GM19324 (cell line): Measurements from ENCODE around the gene DNAJB14.
"Not testable (repeated sequence)": the region's sequence is repeated elsewhere in the genome, so short reads cannot be mapped to it uniquely, and the experiment has no call there.

Source experiments
- ATAC-seq: cut with Tn5 transposase; IDR thresholded peaks from one replicate; pipeline ENCODE4 v1.9.1; 2021; ENCODE audit warnings: mild to moderate bottlenecking, moderate library complexity; ENCODE audit not compliant: unreplicated experiment, low FRiP score

DNAJB14 gene

DNA sequence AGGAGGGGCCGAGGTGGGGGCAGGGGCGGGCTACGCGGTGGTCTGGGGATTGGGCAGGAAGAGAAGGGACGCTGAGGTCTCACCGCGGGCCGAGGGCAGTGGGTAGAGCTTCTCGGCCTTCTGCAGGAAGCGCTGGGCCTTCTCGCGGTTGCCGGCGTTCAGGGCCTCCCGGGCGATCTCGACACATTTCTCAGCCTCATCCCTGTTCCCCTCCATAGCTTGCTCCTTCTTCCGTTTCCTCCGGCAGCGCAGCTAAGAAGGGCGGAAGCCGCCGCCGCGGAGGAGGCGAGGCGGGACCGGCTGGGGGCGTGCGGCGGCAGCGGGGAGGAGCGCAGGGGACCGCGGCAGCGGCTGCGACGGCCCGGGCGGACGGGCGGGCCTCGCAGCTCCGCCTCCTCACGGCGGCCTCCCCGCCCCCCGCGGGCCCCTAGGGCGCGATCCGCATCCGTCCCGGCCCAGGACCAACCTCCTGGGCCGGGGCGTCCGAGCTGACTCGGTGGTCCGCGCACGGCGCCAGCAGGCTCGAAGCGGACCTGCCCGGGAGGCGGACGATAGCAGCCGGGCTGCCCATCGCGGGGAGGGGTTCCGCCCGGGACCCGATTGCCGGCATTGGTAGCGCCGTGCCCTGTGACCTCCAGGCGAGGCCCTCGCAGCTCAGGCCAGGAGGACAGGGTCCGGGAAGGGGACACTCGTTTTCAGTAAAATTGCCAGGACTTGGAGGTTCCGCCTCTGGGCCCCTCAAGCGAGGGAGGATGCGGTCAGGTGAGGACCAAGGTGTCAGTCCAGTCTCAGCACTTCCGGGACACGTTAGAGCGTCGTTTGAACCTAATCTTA is at the start of gene DNAJB14:
Gene DNAJB14, minus strand, starts transcription at position 263 of the 834 bp plus-strand sequence. Its CDS starts 47 bp downstream, at position 216.
- peak; percentile 52 for ATAC-seq

DNA sequence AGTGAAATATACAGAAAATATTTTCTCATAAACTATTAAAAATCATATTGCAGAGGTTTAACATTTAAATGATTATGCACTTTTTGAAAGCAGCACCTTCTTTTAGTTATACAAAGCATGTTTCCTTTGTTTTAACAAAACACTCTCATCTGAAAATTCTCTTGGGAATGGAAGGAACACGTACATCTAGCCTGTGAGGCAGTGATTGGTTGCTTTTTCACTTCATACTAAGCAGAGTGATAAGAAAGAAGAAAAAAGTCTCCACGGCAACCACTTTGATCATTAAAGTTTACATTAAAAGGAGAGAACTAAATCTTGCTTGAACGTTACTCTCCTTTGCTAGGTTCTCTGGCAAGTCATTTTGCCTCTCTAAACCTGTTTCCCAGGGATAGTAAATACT is 45.3 kb upstream of the DNAJB14 start:
- ATAC-seq: no peak

DNA sequence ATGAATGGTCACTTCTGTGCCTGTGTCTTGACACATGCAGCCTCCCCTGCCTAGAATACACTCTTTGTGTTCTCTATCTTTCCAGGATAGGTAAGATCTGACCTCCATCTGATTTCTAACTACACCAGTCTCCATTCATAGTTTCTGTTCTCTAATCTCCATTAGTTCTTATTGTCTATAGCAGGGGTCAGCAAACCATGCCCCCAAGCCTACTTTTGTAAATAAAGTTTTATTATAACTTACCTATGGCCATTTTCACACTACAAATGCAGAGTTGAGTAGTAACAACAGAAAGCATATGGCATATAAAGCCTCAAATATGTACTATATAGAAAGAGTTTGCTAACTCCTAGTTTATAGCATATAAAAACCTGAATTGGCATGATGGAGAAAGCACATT is 41.3 kb upstream of the DNAJB14 start:
- no peak for ATAC-seq

DNA sequence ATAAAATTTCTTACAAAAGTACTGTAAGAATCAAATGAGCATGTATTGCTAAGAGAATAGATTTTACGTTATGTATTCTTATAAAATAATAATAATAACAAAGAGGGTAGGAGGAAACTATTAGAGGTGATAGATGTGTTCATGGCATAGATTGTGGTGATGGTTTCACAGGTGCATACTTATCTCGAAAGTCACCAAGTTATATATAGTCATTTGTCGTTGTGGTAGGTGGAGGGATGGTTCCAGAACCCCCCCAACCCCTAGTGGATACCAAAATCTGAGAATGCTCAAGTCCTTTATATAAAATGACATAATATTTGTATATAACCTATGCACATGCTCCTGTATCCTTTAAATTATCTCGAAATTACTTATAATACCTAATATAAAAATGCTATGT is 40.4 kb upstream of the DNAJB14 start:
- no peak for ATAC-seq

DNA sequence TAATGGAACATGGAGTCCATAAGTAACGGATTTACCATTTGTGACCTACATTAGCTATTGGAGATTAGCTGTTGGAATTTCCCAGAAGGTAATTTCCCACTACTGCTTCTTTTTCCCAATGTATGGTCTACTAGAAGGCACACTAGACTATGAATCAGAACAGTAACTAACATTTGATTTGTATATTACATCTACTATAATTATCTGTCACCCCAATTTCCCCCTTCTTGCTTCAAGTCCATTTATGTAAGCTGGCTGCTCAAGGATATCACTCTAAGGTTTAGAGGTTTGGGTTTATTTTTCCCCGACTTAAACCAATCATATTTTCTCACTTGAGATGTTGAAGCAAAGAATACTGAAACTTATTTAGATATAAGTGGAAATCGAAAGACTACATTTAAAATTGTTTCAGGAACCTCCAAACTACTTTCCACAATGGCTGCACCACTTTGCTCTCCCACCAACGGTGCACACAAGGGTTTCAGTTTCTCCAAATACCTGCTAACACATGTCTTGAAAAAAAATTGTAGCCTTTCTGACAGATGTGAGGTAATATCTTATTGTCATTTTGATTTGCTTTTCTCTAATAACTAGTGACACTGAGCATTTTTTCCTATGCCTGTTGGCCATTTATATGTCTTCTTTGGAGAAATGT is 37.0 kb upstream of the DNAJB14 start:
- no peak for ATAC-seq

DNA sequence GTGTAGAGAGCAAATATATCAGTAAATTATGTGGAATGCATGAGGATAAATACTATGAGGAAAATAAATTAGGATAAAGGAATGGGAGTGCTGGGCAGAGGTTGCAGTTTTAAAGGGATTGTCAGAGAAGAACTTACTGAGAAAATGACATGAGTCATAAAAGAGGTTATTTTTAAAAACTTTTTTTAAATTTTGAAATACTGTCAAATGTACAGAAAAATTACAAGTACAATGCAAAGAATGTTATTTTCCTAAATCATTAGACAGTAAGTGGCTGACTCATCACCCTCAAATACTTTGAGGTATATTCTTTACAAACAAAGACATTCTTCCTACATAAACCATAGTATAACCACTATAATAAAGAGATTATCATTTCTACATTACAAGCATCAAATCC is 33.5 kb upstream of the DNAJB14 start:
- ATAC-seq: no peak

DNA sequence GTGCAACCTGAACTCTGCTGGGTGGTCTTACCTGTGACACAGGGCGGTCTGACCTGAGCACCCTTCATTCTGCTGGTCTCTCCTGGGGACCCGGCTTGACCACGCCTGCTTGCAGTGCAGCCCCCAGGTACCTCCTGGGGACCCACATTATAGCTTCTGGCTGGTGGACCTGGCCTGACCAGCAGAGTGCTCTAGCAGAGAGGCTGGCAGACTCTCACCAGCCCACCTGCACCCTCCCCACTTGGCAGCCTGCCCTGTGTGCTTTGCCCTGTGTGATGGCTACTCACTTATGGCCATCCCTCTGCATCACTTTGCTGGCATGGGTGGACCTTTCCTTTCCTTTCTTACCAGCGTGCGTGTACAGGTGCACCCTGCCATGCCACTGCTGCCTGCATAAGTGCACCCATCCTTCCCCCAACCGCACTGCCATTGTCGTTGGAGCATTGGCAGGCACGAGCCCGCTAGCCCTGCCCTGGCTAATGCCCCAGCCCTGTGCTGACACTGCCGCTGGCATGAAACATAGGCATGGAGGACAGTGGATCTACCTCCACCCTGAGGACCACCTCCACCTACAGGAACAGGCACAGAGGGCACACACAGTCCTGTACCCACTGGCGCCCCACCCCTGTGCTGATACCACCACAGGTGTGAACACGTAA is 25.2 kb upstream of the DNAJB14 start:
- no peak for ATAC-seq

DNA sequence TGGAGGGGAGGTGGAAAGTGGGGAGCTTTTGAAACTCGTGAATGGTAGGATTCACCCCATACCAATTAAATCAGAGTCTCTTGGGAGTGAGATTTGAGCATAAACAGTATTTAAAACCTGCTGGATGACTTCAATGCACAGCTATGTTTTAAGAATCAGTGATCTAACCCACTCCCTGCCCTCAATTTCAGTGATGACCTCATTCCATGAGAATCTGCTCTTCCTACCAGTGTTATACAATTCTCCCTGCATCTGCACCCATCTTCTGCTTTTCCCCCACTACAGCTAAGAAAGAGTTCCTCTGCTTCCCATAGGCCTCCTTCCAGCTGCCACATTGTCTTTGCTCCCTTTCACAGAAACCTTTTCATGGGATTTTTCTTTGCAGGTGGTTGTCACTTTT is 21.9 kb upstream of the DNAJB14 start:
- ATAC-seq: no peak

DNA sequence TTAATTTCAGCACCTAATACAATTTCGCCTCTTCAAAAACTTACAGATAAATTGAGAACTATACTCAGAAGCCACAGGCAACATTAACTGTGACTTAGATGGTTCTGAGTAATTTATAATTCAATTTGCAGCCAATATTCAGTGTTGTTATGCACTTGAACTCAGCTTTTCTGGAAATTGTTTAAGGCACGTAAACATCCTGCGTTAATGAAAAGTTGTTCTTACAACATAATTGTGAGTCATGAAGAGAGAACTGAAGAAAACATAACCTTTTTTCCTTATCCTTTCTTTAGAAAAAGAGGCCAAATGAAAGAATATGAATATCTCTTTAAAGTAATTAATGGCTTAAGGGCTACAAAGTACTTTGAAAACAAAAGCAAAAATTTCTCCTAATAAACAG is 20.3 kb upstream of the DNAJB14 start:
- ATAC-seq: no peak

DNA sequence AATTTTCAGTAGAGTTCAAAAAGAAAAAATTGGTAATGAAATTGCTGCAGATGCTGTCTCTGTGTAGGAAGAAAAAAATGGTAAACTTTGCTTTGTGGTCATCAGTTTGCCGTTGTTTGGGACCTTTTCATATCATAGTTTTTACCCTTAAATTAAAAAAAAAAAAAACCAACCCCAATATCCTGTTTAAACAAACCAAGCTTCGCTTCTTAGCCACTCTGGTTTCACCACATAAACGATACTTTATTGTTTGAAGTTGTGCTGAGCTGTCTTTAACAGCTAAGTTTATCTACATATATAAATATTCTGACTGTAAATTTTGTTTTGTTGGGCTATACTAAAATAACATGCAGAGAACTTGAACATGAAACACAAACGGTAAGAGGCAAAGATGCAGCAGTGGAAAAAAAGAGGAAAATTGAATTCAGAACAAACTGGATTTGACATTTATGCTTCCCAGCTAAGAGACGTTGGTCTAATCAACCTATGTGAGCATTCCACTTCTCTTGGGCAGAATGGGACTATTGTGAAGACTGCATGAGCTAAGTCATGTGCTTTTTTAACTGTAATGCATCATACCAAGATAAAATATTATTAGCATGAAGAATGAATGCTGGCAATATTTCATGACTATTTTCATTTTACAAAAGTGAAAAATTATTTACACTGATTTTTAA is 19.4 kb upstream of the DNAJB14 start:
- ATAC-seq: no peak

DNA sequence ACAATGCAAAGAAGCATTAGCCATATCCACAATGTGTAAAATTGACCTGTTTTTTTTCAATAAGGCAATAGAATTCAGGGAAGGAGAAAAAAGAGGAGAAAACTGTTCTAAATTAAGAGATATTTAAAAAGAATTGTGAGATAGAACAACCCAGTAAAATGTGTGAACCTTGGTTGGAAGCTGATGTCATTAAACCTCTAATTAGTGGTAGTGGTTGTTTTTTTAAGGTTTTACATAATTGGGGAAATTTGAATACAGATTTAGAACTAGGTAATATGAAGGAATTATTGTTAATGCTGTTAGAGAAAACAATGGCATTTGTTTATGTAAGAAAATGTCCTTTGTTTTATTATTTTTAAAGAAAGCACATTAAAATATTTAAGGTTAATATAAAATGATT is 18.8 kb upstream of the DNAJB14 start:
- ATAC-seq: no peak

DNA sequence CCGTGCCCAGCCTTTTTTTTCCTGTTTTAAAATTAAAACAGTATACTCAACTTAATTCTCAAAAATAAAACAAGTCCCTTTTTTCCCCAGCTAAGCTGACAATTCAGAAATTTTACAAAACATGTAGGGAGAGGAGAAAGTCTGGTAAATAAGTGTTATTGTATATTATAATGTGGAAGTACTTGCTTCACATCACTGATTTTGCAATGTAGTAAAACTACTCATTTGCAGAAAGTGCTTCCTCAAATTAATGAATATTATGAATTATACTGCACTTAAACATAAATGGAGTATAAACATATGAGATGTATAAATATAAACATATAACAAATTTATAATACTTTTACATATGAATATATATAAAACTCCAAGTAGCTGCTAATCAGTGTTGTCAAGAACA is 15.3 kb upstream of the DNAJB14 start:
- no peak for ATAC-seq

DNA sequence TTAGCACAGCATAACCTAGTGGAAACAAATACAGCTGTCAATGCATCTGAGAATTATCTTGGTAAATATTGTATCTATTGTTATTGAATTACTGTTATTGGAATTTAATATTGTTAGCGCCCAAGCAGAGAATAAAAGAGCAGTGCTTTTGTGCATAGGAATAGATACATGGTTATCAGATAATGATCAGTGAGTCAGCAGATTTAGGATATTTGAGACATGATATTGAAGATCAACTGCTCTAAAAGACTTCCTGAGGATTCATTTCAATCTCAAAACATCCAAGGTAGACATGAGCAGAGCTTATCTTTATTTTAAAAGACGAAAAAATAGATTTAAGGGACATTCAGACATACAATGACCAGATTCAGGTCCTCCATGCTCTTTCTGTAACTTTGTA is 14.2 kb upstream of the DNAJB14 start:
- no peak for ATAC-seq

DNA sequence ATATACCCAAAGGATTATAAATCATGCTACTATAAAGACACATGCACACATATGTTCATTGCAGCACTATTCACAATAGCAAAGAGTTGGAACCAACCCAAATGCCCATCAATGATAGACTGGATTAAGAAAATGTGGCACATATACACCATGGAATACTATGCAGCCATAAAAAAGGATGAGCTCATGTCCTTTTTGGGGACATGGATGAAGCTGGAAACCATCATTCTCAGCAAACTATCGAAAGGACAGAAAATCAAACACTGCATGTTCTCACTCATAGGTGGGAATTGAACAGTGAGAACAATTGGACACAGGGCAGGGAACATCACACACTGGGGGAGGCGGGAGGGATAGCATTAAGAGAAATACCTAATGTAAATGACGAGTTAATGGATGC is 11.8 kb upstream of the DNAJB14 start:
- not testable (repeated sequence) for ATAC-seq

DNA sequence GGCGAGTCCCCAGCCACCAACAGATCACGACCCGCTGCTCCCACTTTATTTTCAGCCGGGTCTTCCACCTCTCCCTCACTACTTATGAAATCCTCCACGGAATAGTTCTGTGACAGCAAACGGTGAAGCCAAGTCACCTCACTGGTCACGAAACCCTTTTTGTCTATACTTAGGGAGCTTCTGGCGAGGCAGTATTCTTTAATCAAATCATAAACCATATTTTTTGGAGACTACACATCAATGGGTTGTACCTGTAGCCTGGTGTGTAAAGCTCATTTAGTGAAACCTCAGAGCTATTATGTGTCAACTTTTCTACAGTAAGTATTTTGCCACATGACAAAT is 4.5 kb upstream of the DNAJB14 start:
- ATAC-seq: no peak

DNA sequence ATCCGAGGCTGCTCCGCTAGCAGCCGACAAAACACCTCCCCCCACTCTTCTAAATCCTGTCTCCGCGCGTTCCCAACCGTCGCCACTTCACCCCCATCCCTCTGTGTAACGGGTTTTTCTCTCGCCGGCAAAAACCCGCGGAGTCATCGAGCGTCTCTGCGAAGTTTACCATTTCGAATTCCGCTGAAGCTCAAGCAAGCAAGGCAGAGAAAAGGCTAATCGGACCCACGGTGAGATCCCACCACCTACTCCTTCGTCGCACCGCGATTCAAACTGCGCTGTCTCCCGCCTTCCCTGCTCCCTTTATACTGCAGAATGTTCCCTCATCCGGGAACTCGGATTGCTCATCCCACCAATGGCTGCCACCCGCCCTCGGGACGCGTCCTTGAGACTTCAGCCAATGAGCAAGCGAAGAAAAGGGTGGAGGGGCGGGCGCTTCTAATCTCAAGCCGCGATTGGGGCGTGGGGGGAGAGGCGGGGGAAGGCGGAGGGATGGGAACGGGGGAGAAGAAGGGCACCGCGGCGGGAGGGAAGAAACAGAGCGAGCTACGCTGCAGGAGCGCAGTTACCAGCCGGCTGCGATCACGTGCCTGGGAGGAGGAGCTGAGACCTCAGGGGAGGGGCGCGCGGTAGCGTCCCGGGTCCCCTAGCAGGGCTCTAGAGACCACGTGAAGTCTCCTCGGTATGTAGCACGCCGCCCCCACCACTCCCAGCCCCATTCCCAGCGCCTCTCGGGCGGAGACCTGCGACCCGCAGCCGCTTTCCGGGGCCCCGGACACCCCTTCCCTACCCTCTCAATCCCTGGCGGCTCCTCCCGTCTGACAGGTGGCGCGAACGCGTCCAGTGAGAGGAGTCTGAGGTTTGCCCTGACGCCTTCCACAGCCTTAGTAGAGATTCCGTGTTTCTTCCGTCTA is 3.8 kb upstream of the DNAJB14 start, which contains the start of gene H2AZ1:
Gene H2AZ1, minus strand, starts transcription at position 277 of the 914 bp plus-strand sequence. Its CDS starts 105 bp downstream, at position 172.
- ATAC-seq: peak; percentile 74

DNA sequence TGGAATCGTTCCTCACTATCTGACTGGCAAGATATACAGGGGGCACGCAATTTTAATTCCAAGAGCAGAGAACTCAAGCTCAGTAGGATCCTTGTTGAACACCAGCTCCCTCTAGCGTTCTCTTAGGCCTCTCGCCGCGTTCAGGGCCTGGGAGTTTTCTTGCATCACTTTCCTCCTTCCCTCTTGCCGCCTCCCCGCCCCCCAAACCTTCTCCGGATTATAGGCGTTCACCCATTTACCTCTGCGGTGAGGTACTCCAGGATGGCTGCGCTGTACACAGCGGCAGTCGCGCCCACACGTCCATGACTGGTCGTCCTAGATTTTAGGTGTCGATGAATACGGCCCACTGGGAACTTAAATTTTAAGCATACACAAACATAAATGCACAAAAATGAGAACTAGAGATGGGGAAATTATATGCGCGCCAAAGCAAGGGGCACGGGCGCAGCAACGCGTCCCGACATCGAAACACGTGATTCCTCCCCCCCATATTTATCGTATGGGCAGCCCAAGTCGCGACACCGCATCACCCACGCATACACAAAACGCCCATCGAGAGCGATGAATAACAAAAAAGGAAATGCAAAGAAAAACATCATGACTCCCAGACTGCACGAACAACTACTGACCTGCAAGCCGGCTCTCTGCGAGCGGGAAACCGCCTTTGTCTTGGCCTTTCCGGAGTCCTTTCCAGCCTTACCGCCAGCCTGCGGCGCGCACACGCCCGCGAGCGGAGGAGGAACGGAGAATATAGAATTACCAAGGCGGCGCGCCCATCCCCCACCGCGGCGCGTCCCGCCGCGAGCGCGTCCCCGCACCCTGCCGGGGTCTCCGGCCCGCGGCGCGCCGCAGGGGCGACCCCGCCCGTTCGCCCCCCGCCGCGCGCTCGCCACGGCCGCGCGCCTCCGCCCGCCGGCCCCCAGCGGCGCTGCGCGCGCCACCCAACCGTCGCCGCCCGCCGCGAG is 2.9 kb upstream of the DNAJB14 start:
- ATAC-seq: peak; percentile 12

DNA sequence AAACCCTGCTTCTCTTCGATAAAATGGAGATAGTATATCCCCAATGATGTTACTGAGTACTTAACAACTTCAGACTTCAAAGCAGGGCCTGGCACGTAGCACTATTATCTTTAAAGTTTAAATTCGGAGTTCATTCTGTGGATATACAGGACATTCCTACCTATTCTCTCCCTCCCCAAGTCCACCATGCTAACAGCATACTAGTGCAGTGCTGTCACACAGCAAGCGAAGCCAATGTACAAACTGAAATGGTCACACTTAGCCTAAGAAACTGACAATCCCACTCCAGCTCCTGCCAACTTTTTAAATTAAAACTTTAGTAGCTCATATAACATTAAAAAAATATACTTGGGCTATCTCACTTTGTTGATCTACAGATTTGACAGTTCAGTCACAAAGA is 1.2 kb upstream of the DNAJB14 start:
- no peak for ATAC-seq

DNA sequence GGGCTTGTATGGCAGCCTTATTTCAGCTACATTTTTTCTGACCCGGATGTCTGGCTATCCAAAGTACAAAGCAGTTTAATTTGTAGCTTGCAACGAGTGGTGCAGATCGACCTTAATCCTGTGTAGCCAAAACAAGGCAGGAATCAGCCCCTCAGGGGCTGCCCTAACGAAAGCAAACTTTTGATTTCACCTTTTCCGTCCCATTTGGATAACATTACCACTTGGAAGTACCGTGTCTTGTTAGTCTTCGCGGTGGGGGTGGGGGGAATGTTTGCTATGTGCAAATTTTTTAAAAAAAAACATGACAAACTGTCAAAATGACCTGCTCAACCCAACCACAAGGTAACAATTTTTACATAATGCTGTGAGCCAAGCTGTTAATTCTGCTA is 766 bp upstream of the DNAJB14 start:
- no peak for ATAC-seq
